Measurements from ENCODE around the gene PLD3. TPM values are rescaled to one million over a fixed set of nuclear protein-coding genes. Genes with fewer than 3 reads are reported as not detected.

PLD3 gene
- total RNA-seq, 2 donors from 2014 or later: 155 to 162 TPM

DNA sequence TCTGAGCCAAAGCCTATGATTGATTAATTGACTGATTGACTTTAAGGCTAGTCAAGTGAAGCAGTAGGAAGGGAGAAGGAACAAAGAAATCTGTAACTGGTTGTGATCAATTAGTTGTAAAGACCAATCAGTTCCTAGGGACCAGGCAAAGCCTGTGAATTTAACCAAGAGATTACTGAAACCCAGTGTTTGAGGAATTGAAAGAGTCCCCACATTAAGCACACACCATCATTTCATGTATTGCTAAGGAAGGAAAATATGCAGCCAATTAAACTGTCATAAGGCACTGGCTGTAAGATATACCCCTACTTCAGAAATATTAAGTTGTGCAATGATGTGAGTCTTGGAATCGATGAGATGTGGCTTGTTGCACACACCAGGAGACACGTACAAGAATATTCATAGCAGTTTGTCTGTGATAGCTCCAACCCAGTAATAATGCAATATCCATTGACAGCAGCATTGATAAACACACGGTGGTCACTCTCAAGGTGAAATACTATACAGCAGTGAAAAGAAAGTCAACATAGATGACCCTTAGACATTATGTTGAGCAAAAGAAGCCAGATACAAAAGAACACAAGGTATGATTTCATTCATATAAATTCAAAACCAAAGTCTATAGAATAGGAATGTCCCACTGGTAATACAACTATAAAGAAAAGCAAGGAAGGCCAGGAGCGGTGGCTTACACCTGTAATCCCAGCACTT lies 9.3 kb upstream of the PLD3 start:
- TF ChIP-seq, protein P1, sequence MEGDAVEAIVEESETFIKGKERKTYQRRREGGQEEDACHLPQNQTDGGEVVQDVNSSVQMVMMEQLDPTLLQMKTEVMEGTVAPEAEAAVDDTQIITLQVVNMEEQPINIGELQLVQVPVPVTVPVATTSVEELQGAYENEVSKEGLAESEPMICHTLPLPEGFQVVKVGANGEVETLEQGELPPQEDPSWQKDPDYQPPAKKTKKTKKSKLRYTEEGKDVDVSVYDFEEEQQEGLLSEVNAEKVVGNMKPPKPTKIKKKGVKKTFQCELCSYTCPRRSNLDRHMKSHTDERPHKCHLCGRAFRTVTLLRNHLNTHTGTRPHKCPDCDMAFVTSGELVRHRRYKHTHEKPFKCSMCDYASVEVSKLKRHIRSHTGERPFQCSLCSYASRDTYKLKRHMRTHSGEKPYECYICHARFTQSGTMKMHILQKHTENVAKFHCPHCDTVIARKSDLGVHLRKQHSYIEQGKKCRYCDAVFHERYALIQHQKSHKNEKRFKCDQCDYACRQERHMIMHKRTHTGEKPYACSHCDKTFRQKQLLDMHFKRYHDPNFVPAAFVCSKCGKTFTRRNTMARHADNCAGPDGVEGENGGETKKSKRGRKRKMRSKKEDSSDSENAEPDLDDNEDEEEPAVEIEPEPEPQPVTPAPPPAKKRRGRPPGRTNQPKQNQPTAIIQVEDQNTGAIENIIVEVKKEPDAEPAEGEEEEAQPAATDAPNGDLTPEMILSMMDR (IDR thresholded peaks at IDR 0.05): no peak
- no peak for TF ChIP-seq POLR2A (IDR thresholded peaks at IDR 0.05)
- intact Hi-C loops (cut with DNase I): no loop called here
- ATAC-seq (no peak), DNase-seq (no peak)
- Histone ChIP-seq H3K9me3 (no peaks in the 10 kb centered on the region), H3K36me3 (replicated peaks in 1 of 2; ENCODE audit: insufficient read depth in 1 of 2, low read depth in 2 of 2) (no peaks in the 10 kb centered on the region), H3K4me1 (no peaks in the 10 kb centered on the region), H3K27ac (no peak overlapping the region), H3K4me3 (no peak overlapping the region), H3K27me3 (no peaks in the 10 kb centered on the region)
- WGBS, 2 donors: 94 to 97% methylated on average over 4 of the region's 4 CpGs

DNA sequence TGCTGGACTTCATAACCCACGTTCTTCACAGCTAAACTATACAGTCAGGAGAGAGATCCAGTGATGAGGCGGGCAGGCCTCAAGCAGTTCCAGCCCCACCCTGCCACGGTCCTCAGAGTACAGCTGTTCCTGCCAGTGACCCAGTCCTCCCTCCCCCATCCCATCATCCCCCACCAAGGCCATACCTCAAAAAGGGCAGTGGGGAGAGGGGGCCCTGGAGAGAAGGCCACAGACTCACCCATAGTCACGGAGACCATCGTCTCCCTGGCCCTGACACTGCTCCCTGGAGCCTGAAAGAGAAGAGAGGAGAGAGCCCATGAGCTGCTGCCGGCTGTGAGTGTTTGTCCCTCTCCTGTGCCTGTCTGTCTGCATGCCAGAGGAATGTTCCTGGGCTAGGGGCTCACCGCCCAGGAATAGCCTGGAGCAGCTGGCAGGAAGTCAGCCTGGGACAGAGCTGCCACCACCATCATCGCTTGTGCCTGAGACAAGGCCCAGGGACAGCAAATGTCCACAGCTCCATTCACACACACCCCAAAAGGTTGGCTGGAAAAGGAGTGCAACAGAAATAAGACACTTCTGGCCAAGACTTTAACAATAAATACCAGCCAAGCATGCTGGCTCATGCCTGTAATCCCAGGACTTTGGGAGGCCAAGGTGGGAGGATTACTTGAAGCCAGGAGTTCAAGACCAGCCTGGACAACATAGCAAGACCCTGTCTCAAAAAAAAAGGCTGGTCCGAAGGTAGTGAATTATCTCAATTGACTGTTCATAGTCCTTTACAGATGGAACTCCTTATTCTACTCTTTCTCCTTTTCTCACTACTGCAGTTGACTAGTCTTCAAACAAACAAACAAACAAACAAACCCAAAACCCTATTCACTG lies 6.7 kb upstream of the PLD3 start:
- WGBS, 2 donors: 86 to 92% methylated on average over 5 to 9 of the region's 9 CpGs
- H3K27ac ChIP-seq: no peak overlapping the region
- no peak overlapping the region for H3K4me3 ChIP-seq
- H3K4me1 ChIP-seq: no peaks in the 10 kb centered on the region
- TF ChIP-seq POLR2A (IDR thresholded peaks at IDR 0.05): no peak
- TF ChIP-seq, protein P1 (IDR thresholded peaks at IDR 0.05): no peak
- no peak for ATAC-seq
- no peaks in the 10 kb centered on the region for H3K36me3 ChIP-seq (replicated peaks in 1 of 2; ENCODE audit: insufficient read depth in 1 of 2, low read depth in 2 of 2)
- DNase-seq: no peak
- intact Hi-C loops (cut with DNase I): no loop called here
- no peaks in the 10 kb centered on the region for H3K9me3 ChIP-seq
- H3K27me3 ChIP-seq: no peaks in the 10 kb centered on the region

DNA sequence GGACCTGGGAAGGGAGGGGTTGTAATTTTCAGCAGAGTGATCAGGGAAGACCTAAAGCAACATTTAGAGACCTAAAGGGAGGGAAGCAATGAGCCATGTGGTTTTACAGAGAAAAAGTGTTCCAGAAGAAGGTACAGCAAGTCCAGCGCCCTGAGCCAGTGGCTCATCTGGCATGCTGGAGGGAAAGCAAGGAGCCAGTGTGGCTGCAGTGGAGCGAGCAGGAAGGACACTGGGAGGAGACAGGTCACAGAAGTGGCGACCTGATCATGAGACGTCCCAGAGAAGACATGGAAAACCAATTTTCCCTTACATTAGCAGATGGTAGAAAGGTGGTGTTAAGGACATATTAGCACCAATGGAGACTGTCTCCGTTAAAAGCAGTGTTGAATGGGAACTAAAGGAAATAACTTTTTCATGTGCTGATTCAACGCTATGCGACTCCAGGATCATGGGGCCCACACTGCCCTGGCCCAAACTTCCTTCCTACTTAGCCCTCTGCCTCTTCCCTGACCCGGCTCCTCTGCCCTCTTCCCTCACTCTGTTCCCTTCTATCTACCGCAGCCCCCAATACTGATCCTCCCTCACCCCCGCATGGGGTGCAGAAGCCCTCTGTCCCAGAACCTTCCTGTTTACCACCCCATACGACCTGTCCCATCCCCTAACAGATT lies 5.7 kb upstream of the PLD3 start:
- H3K36me3 ChIP-seq (replicated peaks in 1 of 2; ENCODE audit: insufficient read depth in 1 of 2, low read depth in 2 of 2): no peaks in the 10 kb centered on the region
- DNase-seq (no peak), ATAC-seq (no peak)
- no peak overlapping the region for H3K27ac ChIP-seq
- H3K4me1 ChIP-seq: peaks cover 8% of the 10 kb centered on the region
- no peaks in the 10 kb centered on the region for H3K27me3 ChIP-seq
- WGBS, 2 donors: 82 to 90% methylated on average over 11 of the region's 11 CpGs
- intact Hi-C loops (cut with DNase I): no loop called here
- TF ChIP-seq, protein P1 (IDR thresholded peaks at IDR 0.05): no peak
- TF ChIP-seq POLR2A (IDR thresholded peaks at IDR 0.05): no peak
- H3K9me3 ChIP-seq: no peaks in the 10 kb centered on the region
- H3K4me3 ChIP-seq: no peak overlapping the region

DNA sequence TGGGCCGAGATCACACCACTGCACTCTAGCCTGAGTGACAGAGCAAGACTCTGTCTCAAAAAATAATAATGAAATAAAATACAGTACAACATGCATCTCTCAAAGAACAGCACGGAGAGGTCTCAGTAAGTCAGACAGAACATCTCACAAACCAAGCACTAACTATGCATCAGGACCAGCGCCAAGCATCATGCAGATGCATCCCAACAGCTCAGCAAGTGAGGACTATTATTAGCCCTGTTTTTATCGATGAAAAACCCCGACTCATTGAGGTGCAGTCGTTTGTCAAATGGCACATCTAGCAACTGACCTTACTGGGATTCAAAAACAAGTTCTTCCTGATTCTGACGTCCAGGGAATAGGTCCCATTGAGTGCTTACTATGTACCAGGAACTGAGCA lies 4.1 kb upstream of the PLD3 start:
- Histone ChIP-seq H3K9me3 (no peaks in the 10 kb centered on the region), H3K27ac (no peak overlapping the region), H3K27me3 (no peaks in the 10 kb centered on the region), H3K4me3 (no peak overlapping the region), H3K36me3 (replicated peaks in 1 of 2; ENCODE audit: insufficient read depth in 1 of 2, low read depth in 2 of 2) (no peaks in the 10 kb centered on the region), H3K4me1 (peaks cover 14% of the 10 kb centered on the region)
- DNase-seq (no peak), ATAC-seq (no peak)
- 70 to 80% methylated on average over 7 of the region's 7 CpGs for WGBS, 2 donors
- intact Hi-C loops (cut with DNase I): no loop called here
- TF ChIP-seq POLR2A (IDR thresholded peaks at IDR 0.05): no peak
- TF ChIP-seq, protein P1 (IDR thresholded peaks at IDR 0.05): no peak

Data from body of pancreas (tissue), 4 donors.